Neural cell (in vitro differentiated cells): Measurements from ENCODE around the gene RASL12. TPM values are rescaled to one million over a fixed set of nuclear protein-coding genes. Genes with fewer than 3 reads are reported as not detected.
"Not testable (repeated sequence)": the region's sequence is repeated elsewhere in the genome, so short reads cannot be mapped to it uniquely, and the experiment has no call there.

Experiments
- H2AFZ ChIP-seq: fragments of 200-600, 300-800 bp; sonication (generic), shearing (Covaris generic); 2 replicates; pipeline ENCODE4 v1.6.0; 2014; ENCODE audit warnings: low read depth, mild to moderate bottlenecking, antibody characterized with exemption, low read length, moderate library complexity
- H3F3A ChIP-seq: fragments of 200-600 bp; shearing (Covaris generic); 2 replicates; pipeline ENCODE4 v1.6.1; 2016; ENCODE audit warnings: mild to moderate bottlenecking, moderate library complexity, mixed read lengths, antibody characterized with exemption, low read length; ENCODE audit not compliant: insufficient read depth, poor library complexity, severe bottlenecking
- H3K27ac ChIP-seq: fragments of 200-600, 300-800 bp; sonication (generic), shearing (Covaris generic); 2 replicates; pipeline ENCODE4 v1.5.1; 2014; ENCODE audit warnings: mild to moderate bottlenecking, low read length, moderate library complexity
- H3K27me3 ChIP-seq: fragments of 300-800, 200-600 bp; sonication (generic), shearing (Covaris generic); 2 replicates; pipeline ENCODE4 v1.6.0; 2014; ENCODE audit warnings: mild to moderate bottlenecking, low read depth, low read length, moderate library complexity; ENCODE audit not compliant: insufficient read depth
- H3K36me3 ChIP-seq: fragments of 300-800, 200-600 bp; sonication (generic), shearing (Covaris generic); 2 replicates; pipeline ENCODE4 v1.5.1; 2014; ENCODE audit warnings: mild to moderate bottlenecking, antibody characterized with exemption, low read length, moderate library complexity; ENCODE audit not compliant: insufficient read depth
- H3K4me2 ChIP-seq: fragments of 300-800, 200-600 bp; sonication (generic), shearing (Covaris generic); 2 replicates; pipeline ENCODE4 v1.6.0; 2014; ENCODE audit warnings: mild to moderate bottlenecking, low read length
- H3K4me3 ChIP-seq: fragments of 300-800, 200-600 bp; sonication (generic), shearing (Covaris generic); 2 replicates; pipeline ENCODE4 v1.5.1; 2014; ENCODE audit warnings: mild to moderate bottlenecking, low read length, moderate library complexity
- H3K79me2 ChIP-seq: fragments of 200-600 bp; shearing (Covaris generic); replicated peaks from 2 replicates; pipeline ENCODE4 v1.6.0; 2014; ENCODE audit warnings: mild to moderate bottlenecking, low read length, moderate library complexity; ENCODE audit not compliant: insufficient read depth
- H3K9ac ChIP-seq: fragments of 300-800, 200-600 bp; sonication (generic), shearing (Covaris generic); 2 replicates; pipeline ENCODE4 v1.6.1; 2016; ENCODE audit warnings: mild to moderate bottlenecking, low read length, mixed read lengths
- H3K9me2 ChIP-seq: fragments of 200-600 bp; shearing (Covaris generic); 2 replicates; pipeline ENCODE4 v1.6.1; 2016; ENCODE audit warnings: mild to moderate bottlenecking, low read length, mixed read lengths; ENCODE audit not compliant: insufficient read depth
- H3K9me3 ChIP-seq: fragments of 200-600, 300-800 bp; sonication (generic), shearing (Covaris generic); 2 replicates; pipeline ENCODE4 v1.6.1; 2016; ENCODE audit warnings: mild to moderate bottlenecking, mixed run types, low read length, moderate library complexity, mixed read lengths
- H4K20me1 ChIP-seq: fragments of 200-600 bp; shearing (Covaris generic); 2 replicates; pipeline ENCODE4 v1.6.1; 2016; ENCODE audit warnings: mild to moderate bottlenecking, mixed run types; ENCODE audit not compliant: insufficient read depth
- CTCF ChIP-seq: fragments of 450-650 bp; IDR thresholded peaks from 2 replicates; pipeline ENCODE4 v1.5.1; 2014; ENCODE audit warnings: antibody characterized with exemption, mild to moderate bottlenecking, moderate library complexity; ENCODE audit not compliant: poor library complexity, severe bottlenecking
- EZH2 ChIP-seq: fragments of 200-600, 300-800 bp; shearing (Covaris generic), sonication (generic); IDR thresholded peaks from 2 replicates; pipeline ENCODE4 v1.6.1; 2014; ENCODE audit warnings: antibody characterized with exemption, low read length, borderline replicate concordance, mild to moderate bottlenecking; ENCODE audit not compliant: insufficient read depth, poor library complexity, severe bottlenecking
- MXI1 ChIP-seq: fragments of 450-650 bp; conservative IDR thresholded peaks from 2 replicates; pipeline ENCODE4 v1.6.1; 2014; ENCODE audit warnings: antibody characterized with exemption, mild to moderate bottlenecking; ENCODE audit not compliant: poor library complexity, severe bottlenecking
- POLR2AphosphoS5 ChIP-seq: IDR thresholded peaks from 2 replicates; pipeline ENCODE4 v1.6.1; 2012
- RAD21 ChIP-seq: fragments of 450-650 bp; conservative IDR thresholded peaks from 2 replicates; pipeline ENCODE4 v1.6.1; 2014; ENCODE audit warnings: antibody characterized with exemption, mild to moderate bottlenecking, moderate library complexity
- TAF1 ChIP-seq: IDR thresholded peaks from 2 replicates; pipeline ENCODE4 v1.6.1; 2012; ENCODE audit warnings: low read depth
- polyA plus RNA-seq: library from polyadenylated mRNA; depleted of rRNA; stranded (reverse); fragments of >200 nt; gene quantifications from 2 replicates; pipeline ENCODE4 v1.2.3, GENCODE V29; 2014

The RASL12 gene
- polyA plus RNA-seq, 1 donor from 2014 or later: not detected

- no peak for TF ChIP-seq RAD21
- no peak for TF ChIP-seq POLR2AphosphoS5
- TF ChIP-seq EZH2: no peak
- H3K27me3 ChIP-seq: no peaks in the 10 kb centered on the region
- H2AFZ ChIP-seq: no peak within 1 kb of the TSS
- H3K9me3 ChIP-seq: no peaks in the 10 kb centered on the region
- H3K4me2 ChIP-seq: no peak within 1 kb of the TSS
- no peak within 1 kb of the TSS for H3K9ac ChIP-seq
- H4K20me1 ChIP-seq: no peaks in the 10 kb centered on the region
- no peaks in the 10 kb centered on the region for H3K79me2 ChIP-seq
- H3K4me3 ChIP-seq: no peak within 1 kb of the TSS
- H3K9me2 ChIP-seq: no peaks in the 10 kb centered on the region
- H3K36me3 ChIP-seq: no peaks in the 10 kb centered on the region
- H3K27ac ChIP-seq: no peak within 1 kb of the TSS
- H3F3A ChIP-seq: no peaks in the 10 kb centered on the region
Observed at GRCh38 chr15:65044724-65045481, 22.9 kb downstream of the RASL12 start, which contains the start of gene SLC51B. Gene SLC51B, plus strand, starts transcription at chr15:65045387. Its CDS starts 4,618 bp downstream, at chr15:65050005.

- H2AFZ ChIP-seq: not testable (repeated sequence)
Observed at GRCh38 chr15:65044218-65044617, 23.6 kb downstream of the RASL12 start.

GRCh38 chr15:65042776-65043327 lies 24.9 kb downstream of the RASL12 start:
- Histone ChIP-seq H2AFZ (no peak overlapping the region), H3K4me3 (no peak overlapping the region), H3F3A (no peaks in the 10 kb centered on the region), H3K9me3 (no peaks in the 10 kb centered on the region), H3K9me2 (no peaks in the 10 kb centered on the region), H3K27me3 (no peaks in the 10 kb centered on the region), H3K4me2 (no peak overlapping the region), H3K9ac (no peak overlapping the region), H4K20me1 (no peaks in the 10 kb centered on the region), H3K79me2 (no peaks in the 10 kb centered on the region), H3K36me3 (no peaks in the 10 kb centered on the region), H3K27ac (no peak overlapping the region)
- no peak for TF ChIP-seq MXI1
- TF ChIP-seq RAD21: no peak

More at GRCh38 chr15:65044218-65044617, 23.6 kb downstream of the RASL12 start:
- H3F3A ChIP-seq, H3K4me3 ChIP-seq, H3K9me3 ChIP-seq, H3K27me3 ChIP-seq, H3K27ac ChIP-seq, H3K36me3 ChIP-seq, H3K9me2 ChIP-seq, H3K4me2 ChIP-seq, H3K9ac ChIP-seq, H4K20me1 ChIP-seq, H3K79me2 ChIP-seq: not testable (repeated sequence)

- Histone ChIP-seq H3K27ac (no peak overlapping the region), H3K9ac (no peak overlapping the region), H4K20me1 (no peaks in the 10 kb centered on the region), H3K9me3 (no peaks in the 10 kb centered on the region), H3K9me2 (no peaks in the 10 kb centered on the region), H3K4me2 (no peak overlapping the region), H2AFZ (no peak overlapping the region), H3K4me3 (no peak overlapping the region), H3K36me3 (no peaks in the 10 kb centered on the region), H3F3A (no peaks in the 10 kb centered on the region), H3K79me2 (no peaks in the 10 kb centered on the region), H3K27me3 (no peaks in the 10 kb centered on the region)
- TF ChIP-seq MXI1: no peak
- TF ChIP-seq TAF1: no peak
- TF ChIP-seq CTCF: no peak
Observed at GRCh38 chr15:65041787-65042186, 26.0 kb downstream of the RASL12 start.
